ENCODE data around the gene C18orf63.
"Not testable (repeated sequence)": the region's sequence is repeated elsewhere in the genome, so short reads cannot be mapped to it uniquely, and the experiment has no call there.

The C18orf63 gene

GRCh38 chr18:74326231-74326630, 10.6 kb downstream of the C18orf63 start:
- DNase-seq (ENCODE audit: low read depth), result no peak
- TF ChIP-seq, protein P1, sequence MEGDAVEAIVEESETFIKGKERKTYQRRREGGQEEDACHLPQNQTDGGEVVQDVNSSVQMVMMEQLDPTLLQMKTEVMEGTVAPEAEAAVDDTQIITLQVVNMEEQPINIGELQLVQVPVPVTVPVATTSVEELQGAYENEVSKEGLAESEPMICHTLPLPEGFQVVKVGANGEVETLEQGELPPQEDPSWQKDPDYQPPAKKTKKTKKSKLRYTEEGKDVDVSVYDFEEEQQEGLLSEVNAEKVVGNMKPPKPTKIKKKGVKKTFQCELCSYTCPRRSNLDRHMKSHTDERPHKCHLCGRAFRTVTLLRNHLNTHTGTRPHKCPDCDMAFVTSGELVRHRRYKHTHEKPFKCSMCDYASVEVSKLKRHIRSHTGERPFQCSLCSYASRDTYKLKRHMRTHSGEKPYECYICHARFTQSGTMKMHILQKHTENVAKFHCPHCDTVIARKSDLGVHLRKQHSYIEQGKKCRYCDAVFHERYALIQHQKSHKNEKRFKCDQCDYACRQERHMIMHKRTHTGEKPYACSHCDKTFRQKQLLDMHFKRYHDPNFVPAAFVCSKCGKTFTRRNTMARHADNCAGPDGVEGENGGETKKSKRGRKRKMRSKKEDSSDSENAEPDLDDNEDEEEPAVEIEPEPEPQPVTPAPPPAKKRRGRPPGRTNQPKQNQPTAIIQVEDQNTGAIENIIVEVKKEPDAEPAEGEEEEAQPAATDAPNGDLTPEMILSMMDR (IDR thresholded peaks at IDR 0.05; ENCODE audit: low read depth, low read length), result no peak
- TF ChIP-seq MAX (IDR thresholded peaks at IDR 0.05; ENCODE audit: low read depth, low read length) (no peak), POLR2A (IDR thresholded peaks at IDR 0.05; ENCODE audit: extremely low read depth, insufficient read length) (no peak), MYC (IDR thresholded peaks at IDR 0.05; ENCODE audit: low read depth, low read length) (no peak)
- H3K4me3 ChIP-seq (ENCODE audit: low read depth, low read length), result no peak overlapping the region

GRCh38 chr18:74326791-74327190, 11.2 kb downstream of the C18orf63 start:
- not testable (repeated sequence) for H3K4me3 ChIP-seq (ENCODE audit: low read depth, low read length); DNase-seq (ENCODE audit: low read depth)

DNA sequence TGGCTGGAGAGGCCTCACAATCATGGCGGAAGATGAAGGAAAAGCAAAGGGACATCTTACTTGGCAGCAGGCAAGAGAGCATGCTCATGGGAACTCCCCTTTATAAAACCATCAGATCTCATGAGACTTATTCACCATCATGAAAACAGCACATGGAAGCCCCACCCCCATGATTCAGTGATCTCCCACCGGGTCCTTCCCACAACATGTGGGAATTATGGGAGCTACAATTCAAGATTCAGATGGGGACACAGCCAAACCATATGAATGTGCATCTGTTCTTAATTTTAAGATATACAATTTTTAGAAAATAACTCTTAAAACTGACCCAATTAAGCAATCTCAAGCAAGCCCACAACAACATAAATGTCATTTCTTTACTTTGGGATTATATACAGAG, 12.6 kb downstream of the C18orf63 start:
- no peak for DNase-seq (ENCODE audit: low read depth)
- no peak for TF ChIP-seq POLR2A (IDR thresholded peaks at IDR 0.05; ENCODE audit: extremely low read depth, insufficient read length)
- TF ChIP-seq MYC (IDR thresholded peaks at IDR 0.05; ENCODE audit: low read depth, low read length), result no peak
- TF ChIP-seq, protein P1 (IDR thresholded peaks at IDR 0.05; ENCODE audit: low read depth, low read length), result no peak
- TF ChIP-seq MAX (IDR thresholded peaks at IDR 0.05; ENCODE audit: low read depth, low read length), result no peak
- no peak overlapping the region for H3K4me3 ChIP-seq (ENCODE audit: low read depth, low read length)

GRCh38 chr18:74329688-74330205, 14.1 kb downstream of the C18orf63 start:
- no peak for DNase-seq (ENCODE audit: low read depth)
- TF ChIP-seq, protein P1 (IDR thresholded peaks at IDR 0.05; ENCODE audit: low read depth, low read length), result no peak
- TF ChIP-seq POLR2A (IDR thresholded peaks at IDR 0.05; ENCODE audit: extremely low read depth, insufficient read length) (no peak), MYC (IDR thresholded peaks at IDR 0.05; ENCODE audit: low read depth, low read length) (no peak), MAX (IDR thresholded peaks at IDR 0.05; ENCODE audit: low read depth, low read length) (no peak)

DNA sequence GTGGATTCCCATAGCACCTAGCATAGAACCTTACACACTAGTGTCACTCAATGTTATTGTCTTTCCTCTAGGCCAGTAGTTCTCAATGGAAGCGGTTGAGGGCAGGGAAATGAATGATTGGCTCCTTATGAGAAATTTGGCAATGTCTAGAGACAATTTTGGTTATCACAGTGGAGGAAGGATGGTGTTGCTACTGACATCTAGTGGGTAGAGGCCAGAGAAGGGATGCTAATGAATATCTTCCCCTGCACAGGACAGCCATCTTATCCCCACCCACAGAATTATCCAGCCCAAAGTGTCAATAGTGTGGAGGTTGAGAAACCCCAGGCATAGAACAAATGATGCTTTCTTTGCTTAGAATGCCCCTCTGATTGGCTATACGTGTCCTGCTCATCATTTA, 15.8 kb downstream of the C18orf63 start:
- no peak overlapping the region for H3K4me3 ChIP-seq (ENCODE audit: low read depth, low read length)
- TF ChIP-seq POLR2A (IDR thresholded peaks at IDR 0.05; ENCODE audit: extremely low read depth, insufficient read length) (no peak), MAX (IDR thresholded peaks at IDR 0.05; ENCODE audit: low read depth, low read length) (no peak), MYC (IDR thresholded peaks at IDR 0.05; ENCODE audit: low read depth, low read length) (no peak)
- TF ChIP-seq, protein P1 (IDR thresholded peaks at IDR 0.05; ENCODE audit: low read depth, low read length), result peak; percentile 37
- peak; percentile 32 for DNase-seq (ENCODE audit: low read depth)

More at GRCh38 chr18:74329688-74330205, 14.1 kb downstream of the C18orf63 start:
- H3K4me3 ChIP-seq (ENCODE audit: low read depth, low read length), result no peak overlapping the region

GRCh38 chr18:74333091-74333490, 17.5 kb downstream of the C18orf63 start:
- TF ChIP-seq MAX (IDR thresholded peaks at IDR 0.05; ENCODE audit: low read depth, low read length) (no peak), MYC (IDR thresholded peaks at IDR 0.05; ENCODE audit: low read depth, low read length) (no peak)
- no peak for DNase-seq (ENCODE audit: low read depth)

More at GRCh38 chr18:74333091-74333490, 17.5 kb downstream of the C18orf63 start:
- no peak overlapping the region for H3K4me3 ChIP-seq (ENCODE audit: low read depth, low read length)

Measured in NB4 (cell line).